ENCODE data around the gene PSMD5.

- TF ChIP-seq CTCF (IDR thresholded peaks at IDR 0.05; ENCODE audit: low read depth, low read length, poor library complexity, severe bottlenecking) (no peak), EZH2phosphoT487 (IDR thresholded peaks at IDR 0.05; ENCODE audit: borderline replicate concordance, low read length) (no peak)
Observed at GRCh38 chr9:120861935-120862334, 19.2 kb upstream of the PSMD5 start.
